SK-N-SH treated with all-trans-retinoic acid at 6 μM for 48 hours (cell line): ENCODE results near the gene CRYBB2.

Experiments used
- PATZ1 ChIP-seq: fragments of 250-450 bp; sonication (Bioruptor Pico); IDR thresholded peaks from 2 replicates; pipeline ENCODE4 v1.8.0; 2020; ENCODE audit warnings: mild to moderate bottlenecking, moderate library complexity, borderline replicate concordance
- TOX ChIP-seq: fragments of 250-450 bp; sonication (Bioruptor Pico); IDR thresholded peaks from 2 replicates; pipeline ENCODE4 v1.8.0; 2021; ENCODE audit warnings: mild to moderate bottlenecking, moderate library complexity, borderline replicate concordance

GRCh38 chr22:25197340-25197739, 22.1 kb upstream of the CRYBB2 start:
- TF ChIP-seq TOX (CRISPR knock-in tag) (no peak), PATZ1 (CRISPR knock-in tag) (no peak)
